ENCODE measurements around the gene ZNF322.

ZNF322 gene

DNA sequence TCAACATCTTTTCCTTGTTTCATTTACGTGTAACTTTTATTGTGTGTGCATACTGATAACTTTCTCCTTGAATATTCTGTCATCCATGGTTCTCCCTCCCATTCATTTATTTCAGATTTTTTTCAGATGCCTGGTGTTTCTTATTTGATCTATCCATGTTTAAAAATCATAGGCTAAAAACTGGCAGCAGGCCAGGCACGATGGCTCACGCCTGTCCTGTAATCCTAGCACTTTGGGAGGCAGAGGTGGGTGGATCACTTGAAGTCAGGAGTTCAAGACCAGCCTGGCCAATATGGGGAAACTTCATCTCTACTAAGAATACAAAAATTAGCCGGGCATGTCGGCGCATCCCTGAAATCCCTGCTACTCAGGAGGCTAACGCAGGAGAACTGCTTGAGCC lies 31.7 kb downstream of the ZNF322 start:
- no peak overlapping the region for H3K4me3 ChIP-seq (ENCODE audit: low read depth, low read length)
- in situ Hi-C loops (cut with HindIII; ENCODE audit: low sequenced_read_pairs): no loop called here
- no peak for DNase-seq (ENCODE audit: low read depth, low spot score)
- TF ChIP-seq CTCF (IDR thresholded peaks at IDR 0.05; ENCODE audit: low read depth, low read length): no peak

DNA sequence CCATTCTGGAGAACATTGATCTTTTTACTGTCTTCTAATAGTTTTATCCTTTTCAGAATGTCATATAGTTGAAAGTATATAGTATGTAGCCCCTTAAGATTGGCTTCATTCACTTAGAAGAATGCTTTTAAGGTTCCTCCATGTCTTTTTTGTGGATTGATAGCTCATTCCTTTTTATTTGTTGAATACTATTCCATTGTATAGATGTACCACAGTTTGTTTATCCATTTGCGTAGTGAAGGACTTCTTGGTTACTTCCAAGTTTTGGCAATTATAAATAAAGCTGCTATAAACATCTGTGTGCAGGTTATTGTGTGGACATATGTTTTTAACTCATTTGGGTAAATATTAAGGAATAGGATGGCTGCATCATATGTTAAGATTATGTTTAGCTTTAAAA lies 35.0 kb downstream of the ZNF322 start:
- in situ Hi-C loops (cut with HindIII; ENCODE audit: low sequenced_read_pairs): no loop called here
- no peak overlapping the region for H3K4me3 ChIP-seq (ENCODE audit: low read depth, low read length)
- no peak for DNase-seq (ENCODE audit: low read depth, low spot score)
- no peak for TF ChIP-seq CTCF (IDR thresholded peaks at IDR 0.05; ENCODE audit: low read depth, low read length)

DNA sequence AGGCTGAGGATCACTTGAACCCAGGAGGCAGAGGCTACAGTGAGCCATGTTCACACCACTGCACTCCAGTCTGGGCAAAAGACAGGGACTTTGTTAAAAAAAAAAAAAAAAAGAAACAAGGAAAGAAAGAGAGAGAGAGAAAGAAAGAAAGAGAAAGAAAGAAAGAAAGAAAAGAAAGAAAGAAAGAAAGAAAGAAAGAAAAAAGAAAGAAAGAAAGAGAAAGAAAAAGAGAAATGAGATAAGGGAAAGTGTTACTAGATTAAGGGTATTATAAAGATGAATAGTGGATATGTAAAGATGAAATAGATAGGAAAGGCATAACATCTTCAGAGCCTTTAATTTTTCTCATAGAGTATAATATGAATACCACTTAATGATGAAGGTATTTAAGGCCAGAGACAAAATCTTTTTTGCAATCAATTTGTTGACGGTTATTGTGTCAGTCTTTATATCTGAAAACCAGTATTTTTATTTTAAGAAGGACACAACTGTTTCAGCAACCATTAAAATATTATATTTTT lies 36.1 kb downstream of the ZNF322 start:
- H3K4me3 ChIP-seq (ENCODE audit: low read depth, low read length): no peak overlapping the region
- no peak for DNase-seq (ENCODE audit: low read depth, low spot score)
- no peak for TF ChIP-seq CTCF (IDR thresholded peaks at IDR 0.05; ENCODE audit: low read depth, low read length)
- in situ Hi-C loops (cut with HindIII; ENCODE audit: low sequenced_read_pairs): no loop called here

GRCh38 chr6:26613689-26614683 lies 45.6 kb downstream of the ZNF322 start:
- no peak for DNase-seq (ENCODE audit: low read depth, low spot score)
- H3K4me3 ChIP-seq (ENCODE audit: low read depth, low read length): peak overlapping the region; percentile 20
- in situ Hi-C loops (cut with HindIII; ENCODE audit: low sequenced_read_pairs): no loop called here
- no peak for TF ChIP-seq CTCF (IDR thresholded peaks at IDR 0.05; ENCODE audit: low read depth, low read length)

DNA sequence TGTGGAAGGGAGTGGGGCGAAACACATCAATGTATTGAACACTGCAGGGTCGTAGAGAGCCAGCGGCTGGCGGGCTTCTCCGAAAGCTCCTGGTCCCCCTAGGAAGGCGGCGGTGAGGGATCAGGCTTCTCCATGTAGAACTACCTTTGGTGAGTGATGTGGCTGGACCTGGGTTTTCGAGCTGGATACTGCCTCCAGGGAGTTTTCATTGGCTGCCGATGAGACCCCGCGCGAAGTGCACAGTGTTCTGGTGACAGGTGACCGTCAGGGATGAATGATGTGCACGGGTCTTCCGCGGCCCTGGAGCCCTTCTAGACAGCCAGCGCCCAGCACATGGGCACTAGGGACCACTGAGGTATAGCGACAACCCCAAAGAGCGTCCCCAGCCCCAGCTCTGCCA lies 46.3 kb downstream of the ZNF322 start:
- in situ Hi-C loops (cut with HindIII; ENCODE audit: low sequenced_read_pairs): no loop called here
- no peak for TF ChIP-seq CTCF (IDR thresholded peaks at IDR 0.05; ENCODE audit: low read depth, low read length)
- H3K4me3 ChIP-seq (ENCODE audit: low read depth, low read length): no peak overlapping the region
- DNase-seq (ENCODE audit: low read depth, low spot score): no peak

GRCh38 chr6:26611599-26611998 lies 47.9 kb downstream of the ZNF322 start:
- in situ Hi-C loops (cut with HindIII; ENCODE audit: low sequenced_read_pairs): no loop called here
- no peak overlapping the region for H3K4me3 ChIP-seq (ENCODE audit: low read depth, low read length)
- no peak for TF ChIP-seq CTCF (IDR thresholded peaks at IDR 0.05; ENCODE audit: low read depth, low read length)
- no peak for DNase-seq (ENCODE audit: low read depth, low spot score)
